ENCODE data around the gene SCYL1.
"Not testable (repeated sequence)": the region's sequence is repeated elsewhere in the genome, so short reads cannot be mapped to it uniquely, and the experiment has no call there.

Gene SCYL1

GRCh38 chr11:65506290-65506771 lies 18.6 kb upstream of the SCYL1 start:
- peak; percentile 49 for DNase-seq (ENCODE audit: low spot score)

GRCh38 chr11:65506772-65507505 lies 17.9 kb upstream of the SCYL1 start:
- peak; percentile 65 for DNase-seq (ENCODE audit: low spot score)

DNA sequence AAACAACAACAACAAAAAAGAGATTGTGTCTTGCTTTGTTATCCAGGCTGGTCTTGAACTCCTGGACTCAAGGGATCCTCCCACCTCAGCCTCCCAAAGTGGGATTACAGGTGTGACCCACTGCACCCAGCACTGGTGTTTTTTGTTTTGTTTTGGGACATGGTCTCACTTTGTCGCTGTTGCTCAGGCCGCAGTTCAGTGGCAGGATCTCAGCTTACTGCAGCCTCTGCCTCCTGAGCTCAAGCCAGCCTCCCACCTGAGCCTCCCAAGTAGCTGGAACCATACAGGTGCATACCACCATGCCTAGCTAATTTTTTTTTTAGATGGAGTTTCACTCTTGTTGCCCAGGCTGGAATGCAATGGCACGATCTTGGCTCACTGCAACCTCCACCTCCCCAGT lies 12.6 kb upstream of the SCYL1 start:
- DNase-seq (ENCODE audit: low spot score) = not testable (repeated sequence)

- DNase-seq (ENCODE audit: low spot score) = no peak
Observed at GRCh38 chr11:65516135-65516968, 8.5 kb upstream of the SCYL1 start.

DNA sequence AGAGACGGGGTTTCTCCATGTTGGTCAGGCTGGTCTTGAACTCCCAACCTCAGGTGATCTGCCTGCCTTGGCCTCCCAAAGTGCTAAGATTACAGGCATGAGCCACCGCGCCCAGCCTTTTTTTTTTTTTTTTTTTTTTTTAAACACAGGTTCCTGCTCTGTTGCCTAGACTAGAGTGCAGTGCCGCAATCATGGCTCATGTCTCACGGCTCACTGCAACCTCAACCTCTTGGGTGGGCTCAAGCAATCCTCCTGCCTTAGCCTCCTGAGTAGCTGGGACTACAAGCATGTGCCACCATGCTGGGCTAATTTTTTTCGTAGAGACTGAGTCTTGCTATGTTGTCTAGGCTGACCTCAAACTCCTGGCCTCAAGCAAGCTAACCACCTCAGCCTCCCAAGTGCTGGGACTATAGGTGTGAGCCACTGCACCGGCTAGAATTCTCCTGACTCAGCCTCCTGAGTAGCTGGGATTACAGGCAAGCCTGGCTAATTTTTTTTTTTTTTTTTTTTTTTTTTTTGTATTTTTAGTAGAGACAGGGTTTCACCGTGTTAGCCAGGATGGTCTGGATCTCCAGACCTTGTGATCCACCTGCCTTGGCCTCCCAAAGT lies 5.8 kb upstream of the SCYL1 start:
- DNase-seq (ENCODE audit: low spot score) = not testable (repeated sequence)

DNA sequence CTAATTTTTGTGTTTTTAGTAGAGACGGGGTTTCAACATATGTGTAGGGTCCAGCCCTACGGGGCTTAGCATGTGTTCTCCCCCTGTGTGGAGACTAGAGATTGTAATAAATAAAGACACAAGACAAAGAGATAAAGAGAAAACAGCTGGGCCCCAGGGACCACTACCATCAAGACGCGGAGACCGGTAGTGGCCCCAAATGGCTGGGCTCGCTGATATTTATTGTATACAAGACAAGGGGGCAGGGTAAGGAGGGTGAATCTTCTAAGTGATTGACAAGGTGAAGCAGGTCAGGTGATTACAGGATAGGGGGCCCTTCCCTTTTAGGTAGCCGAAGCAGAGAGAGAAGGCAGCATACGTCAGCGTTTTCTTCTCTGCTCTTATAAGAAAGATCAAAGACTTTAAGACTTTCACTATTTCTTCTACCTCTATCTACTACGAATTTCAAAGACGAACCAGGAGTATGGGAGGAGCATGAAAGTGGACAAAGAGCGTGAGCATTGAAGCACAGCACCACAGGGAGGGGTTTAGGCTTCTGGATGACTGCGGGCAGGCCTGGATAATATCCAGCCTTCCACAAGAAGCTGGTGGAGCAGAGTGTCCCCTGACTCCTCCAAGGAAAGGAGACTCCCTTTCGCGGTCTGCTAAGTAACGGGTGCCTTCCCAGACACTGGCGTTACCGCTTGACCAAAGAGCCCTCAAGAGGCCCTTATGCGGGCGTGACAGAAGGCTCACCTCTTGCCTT lies 2.9 kb upstream of the SCYL1 start:
- not testable (repeated sequence) for DNase-seq (ENCODE audit: low spot score)

GRCh38 chr11:65522718-65523630 lies 1.9 kb upstream of the SCYL1 start:
- not testable (repeated sequence) for DNase-seq (ENCODE audit: low spot score)

- DNase-seq (ENCODE audit: low spot score) = not testable (repeated sequence)
Observed at GRCh38 chr11:65523631-65523968, 1.3 kb upstream of the SCYL1 start.

- DNase-seq (ENCODE audit: low spot score) = no peak
Observed at GRCh38 chr11:65524014-65524740, 706 bp upstream of the SCYL1 start.

DNA sequence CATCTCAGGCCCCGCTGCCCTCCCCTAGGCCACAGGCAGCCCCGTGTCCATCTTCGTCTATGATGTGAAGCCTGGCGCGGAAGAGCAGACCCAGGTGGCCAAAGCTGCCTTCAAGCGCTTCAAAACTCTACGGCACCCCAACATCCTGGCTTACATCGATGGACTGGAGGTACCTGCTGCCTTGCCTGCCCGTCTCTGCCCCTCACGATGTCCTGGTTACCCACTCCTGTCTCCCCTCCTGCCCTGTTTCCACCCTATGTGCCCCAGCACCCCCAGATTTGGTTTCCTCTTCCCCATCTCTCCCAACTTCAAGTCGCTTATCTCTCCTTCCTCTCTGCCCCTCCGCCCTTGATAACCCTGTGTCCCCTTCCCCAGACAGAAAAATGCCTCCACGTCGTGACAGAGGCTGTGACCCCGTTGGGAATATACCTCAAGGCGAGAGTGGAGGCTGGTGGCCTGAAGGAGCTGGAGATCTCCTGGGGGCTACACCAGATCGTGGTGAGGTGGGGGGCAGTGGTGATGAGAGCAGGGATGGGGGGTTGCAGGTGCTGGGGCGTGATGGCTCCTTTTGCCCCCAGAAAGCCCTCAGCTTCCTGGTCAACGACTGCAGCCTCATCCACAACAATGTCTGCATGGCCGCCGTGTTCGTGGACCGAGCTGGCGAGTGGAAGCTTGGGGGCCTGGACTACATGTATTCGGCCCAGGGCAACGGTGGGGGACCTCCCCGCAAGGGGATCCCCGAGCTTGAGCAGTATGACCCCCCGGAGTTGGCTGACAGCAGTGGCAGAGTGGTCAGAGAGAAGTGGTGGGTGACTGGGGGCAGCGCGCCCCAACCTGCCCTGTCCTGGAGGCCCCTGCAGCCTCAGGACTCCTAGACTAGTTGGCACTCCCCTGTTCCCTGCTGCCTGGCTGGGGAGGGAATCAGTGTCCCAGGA lies 930 bp downstream of the SCYL1 start:
- DNase-seq (ENCODE audit: low spot score) = no peak

- DNase-seq (ENCODE audit: low spot score) = no peak
Observed at GRCh38 chr11:65526744-65527143, 1.9 kb downstream of the SCYL1 start.

DNA sequence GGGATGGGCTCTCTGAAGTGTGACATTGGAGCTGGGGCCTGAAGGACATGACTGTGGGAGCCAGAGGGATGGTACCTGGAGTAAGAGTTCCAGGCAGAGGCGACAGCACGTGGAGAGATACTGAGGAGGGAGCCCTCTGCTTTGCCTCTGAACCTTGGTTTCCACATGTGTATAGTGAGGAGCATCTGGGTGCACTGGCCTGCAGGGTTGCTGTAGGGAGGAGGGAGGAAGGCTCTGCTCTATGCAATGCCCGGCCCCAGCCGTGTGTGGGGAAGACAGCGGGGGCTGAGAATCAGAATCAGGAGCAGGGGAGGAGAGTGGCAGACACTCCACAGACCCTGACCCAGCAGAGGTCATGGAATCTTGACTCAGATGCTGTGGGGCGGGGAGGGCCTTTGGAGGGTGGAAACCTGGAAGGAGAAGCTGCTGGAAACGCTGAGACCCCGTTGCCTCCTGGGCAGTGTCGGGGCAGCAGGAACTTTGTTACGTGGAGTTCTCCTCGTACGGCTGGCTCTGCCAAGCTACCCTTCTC lies 4.0 kb downstream of the SCYL1 start:
- DNase-seq (ENCODE audit: low spot score) = no peak

DNA sequence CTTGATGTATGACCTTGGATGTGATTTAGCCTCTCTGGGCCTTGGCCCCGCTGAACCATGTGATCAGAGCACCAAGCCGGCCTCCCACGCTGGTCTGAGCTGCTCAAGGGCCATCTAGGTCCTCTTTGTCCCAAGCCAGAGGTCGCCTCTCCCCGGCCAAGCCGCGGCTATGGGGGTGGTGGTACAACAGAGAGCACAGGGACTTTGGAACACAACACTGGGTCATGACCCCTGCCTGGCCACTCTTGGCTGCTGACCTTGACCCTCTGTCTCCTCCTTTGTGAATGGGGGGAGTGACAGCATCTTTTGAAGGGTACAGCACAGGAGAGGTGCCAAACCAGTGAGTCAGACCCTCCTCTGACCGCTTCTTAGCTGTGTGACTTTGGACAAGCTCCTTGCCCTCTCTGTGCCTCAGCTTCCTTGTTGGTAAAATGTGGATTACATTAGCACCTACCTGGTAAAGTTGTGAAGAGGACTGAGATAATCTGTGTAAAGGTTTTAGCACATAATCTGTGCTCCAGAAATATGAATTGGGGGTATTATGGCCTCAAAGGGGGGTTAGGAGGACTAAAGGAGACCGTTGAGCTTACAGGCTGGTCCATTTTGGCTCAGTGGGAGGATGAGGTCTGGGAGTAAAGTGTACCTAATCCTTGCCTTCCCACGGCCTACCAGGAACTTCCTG lies 4.7 kb downstream of the SCYL1 start:
- DNase-seq (ENCODE audit: low spot score) = no peak

DNA sequence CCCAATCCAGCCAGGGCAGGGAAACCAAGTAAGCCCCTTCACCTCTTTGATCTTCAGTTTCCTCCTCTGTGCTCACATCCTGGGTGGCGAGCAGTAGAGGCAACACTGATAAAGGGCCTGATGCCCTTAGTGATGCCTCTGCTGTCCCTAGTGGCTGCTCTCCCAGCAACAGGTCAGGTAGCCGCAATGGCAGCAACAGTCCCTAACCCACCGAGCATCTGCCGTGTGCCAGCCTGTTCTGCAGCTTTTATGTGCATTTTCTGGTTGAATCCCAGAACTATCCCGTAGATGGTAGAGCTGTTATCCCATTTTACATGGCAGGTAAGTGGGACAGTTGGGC lies 5.2 kb downstream of the SCYL1 start:
- DNase-seq (ENCODE audit: low spot score) = peak; percentile 45

DNA sequence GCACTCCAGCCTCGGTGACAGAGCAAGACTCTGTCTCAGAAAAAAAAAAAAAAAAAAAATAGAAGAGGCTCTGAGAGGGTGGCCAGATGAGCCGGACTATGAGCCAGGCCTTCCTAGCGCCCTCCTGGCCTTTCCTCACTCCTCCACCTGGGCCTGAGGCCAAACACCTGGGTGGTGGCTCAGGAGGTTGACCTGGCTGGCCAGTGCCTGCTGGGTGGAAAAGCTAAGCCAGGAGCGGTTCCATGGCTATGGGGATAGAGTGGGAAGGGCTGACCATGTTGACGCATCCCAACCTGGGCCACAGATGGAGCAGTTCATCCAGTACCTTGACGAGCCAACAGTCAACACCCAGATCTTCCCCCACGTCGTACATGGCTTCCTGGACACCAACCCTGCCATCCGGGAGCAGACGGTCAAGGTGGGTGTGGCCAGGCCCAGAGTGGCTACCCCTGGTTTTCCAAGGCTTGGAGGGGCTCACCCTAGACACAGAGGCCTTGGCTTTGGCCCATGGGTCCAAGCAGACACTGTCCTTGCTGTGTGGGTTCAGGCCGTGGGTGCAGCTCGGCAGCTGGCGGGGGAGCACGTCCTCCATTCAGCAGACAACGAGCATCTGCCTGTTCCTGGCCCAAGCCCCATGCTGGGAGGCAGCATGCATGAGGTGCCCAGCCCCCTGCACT lies 7.6 kb downstream of the SCYL1 start:
- no peak for DNase-seq (ENCODE audit: low spot score)

DNA sequence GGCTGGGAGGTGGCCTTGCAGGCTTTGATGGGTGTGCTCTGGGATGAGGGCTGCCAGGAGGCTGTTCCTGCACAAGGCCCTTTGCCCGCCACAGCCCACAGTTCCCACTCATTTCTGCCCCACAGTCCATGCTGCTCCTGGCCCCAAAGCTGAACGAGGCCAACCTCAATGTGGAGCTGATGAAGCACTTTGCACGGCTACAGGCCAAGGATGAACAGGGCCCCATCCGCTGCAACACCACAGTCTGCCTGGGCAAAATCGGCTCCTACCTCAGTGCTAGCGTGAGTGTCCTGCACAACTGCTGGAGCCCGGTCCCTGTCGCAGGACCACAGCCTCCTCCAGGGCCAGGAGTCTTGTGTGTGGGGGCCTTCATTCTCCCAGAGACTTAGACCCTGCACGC lies 10.2 kb downstream of the SCYL1 start:
- no peak for DNase-seq (ENCODE audit: low spot score)

GRCh38 chr11:65536412-65537295 lies 11.8 kb downstream of the SCYL1 start:
- DNase-seq (ENCODE audit: low spot score) = no peak
